Neural cell (in vitro differentiated cells): Measurements from ENCODE around the gene TCF12.

Experiments
- EZH2 ChIP-seq: fragments of 200-600, 300-800 bp; shearing (Covaris generic), sonication (generic); IDR thresholded peaks from 2 replicates; pipeline ENCODE4 v1.6.1; 2014; ENCODE audit warnings: antibody characterized with exemption, low read length, borderline replicate concordance, mild to moderate bottlenecking; ENCODE audit not compliant: insufficient read depth, poor library complexity, severe bottlenecking
- TF ChIP-seq, protein P1 (sequence below): fragments of 450-650 bp; IDR thresholded peaks from 2 replicates; pipeline ENCODE4 v1.5.1; 2014; ENCODE audit warnings: antibody characterized with exemption, mild to moderate bottlenecking, moderate library complexity; ENCODE audit not compliant: poor library complexity, severe bottlenecking

DNA sequence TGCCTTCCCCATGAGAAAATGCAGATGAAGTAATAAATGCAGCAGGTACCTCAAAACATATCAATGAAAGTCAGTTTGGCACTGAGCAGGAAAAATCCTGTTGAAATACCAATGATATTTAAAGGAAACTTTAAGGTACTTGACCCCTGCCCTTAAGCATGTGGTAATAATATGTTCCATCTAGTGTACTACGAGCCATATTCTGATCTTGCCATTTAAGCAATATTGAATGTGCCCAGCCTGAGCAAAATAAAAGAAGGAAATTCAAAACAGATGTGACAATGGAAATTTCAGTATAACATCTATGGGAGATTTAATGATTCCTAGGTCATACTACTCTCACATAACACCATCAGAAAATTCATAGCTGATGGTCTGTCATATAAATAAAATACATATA is 266.1 kb downstream of the TCF12 start:
- TF ChIP-seq, protein P1, sequence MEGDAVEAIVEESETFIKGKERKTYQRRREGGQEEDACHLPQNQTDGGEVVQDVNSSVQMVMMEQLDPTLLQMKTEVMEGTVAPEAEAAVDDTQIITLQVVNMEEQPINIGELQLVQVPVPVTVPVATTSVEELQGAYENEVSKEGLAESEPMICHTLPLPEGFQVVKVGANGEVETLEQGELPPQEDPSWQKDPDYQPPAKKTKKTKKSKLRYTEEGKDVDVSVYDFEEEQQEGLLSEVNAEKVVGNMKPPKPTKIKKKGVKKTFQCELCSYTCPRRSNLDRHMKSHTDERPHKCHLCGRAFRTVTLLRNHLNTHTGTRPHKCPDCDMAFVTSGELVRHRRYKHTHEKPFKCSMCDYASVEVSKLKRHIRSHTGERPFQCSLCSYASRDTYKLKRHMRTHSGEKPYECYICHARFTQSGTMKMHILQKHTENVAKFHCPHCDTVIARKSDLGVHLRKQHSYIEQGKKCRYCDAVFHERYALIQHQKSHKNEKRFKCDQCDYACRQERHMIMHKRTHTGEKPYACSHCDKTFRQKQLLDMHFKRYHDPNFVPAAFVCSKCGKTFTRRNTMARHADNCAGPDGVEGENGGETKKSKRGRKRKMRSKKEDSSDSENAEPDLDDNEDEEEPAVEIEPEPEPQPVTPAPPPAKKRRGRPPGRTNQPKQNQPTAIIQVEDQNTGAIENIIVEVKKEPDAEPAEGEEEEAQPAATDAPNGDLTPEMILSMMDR = no peak
- TF ChIP-seq EZH2 = no peak
